GM19193 (cell line): ENCODE results near the gene SLC41A1.
A peak's percentile ranks its signal among the peaks of the same experiment; 100 is the strongest.

ENCODE experiments used
- POLR2A ChIP-seq: IDR thresholded peaks from 4 replicates; pipeline ENCODE4 v1.6.1; 2011; ENCODE audit not compliant: insufficient read depth, insufficient read length; ENCODE audit errors: extremely low read depth

Gene SLC41A1

DNA sequence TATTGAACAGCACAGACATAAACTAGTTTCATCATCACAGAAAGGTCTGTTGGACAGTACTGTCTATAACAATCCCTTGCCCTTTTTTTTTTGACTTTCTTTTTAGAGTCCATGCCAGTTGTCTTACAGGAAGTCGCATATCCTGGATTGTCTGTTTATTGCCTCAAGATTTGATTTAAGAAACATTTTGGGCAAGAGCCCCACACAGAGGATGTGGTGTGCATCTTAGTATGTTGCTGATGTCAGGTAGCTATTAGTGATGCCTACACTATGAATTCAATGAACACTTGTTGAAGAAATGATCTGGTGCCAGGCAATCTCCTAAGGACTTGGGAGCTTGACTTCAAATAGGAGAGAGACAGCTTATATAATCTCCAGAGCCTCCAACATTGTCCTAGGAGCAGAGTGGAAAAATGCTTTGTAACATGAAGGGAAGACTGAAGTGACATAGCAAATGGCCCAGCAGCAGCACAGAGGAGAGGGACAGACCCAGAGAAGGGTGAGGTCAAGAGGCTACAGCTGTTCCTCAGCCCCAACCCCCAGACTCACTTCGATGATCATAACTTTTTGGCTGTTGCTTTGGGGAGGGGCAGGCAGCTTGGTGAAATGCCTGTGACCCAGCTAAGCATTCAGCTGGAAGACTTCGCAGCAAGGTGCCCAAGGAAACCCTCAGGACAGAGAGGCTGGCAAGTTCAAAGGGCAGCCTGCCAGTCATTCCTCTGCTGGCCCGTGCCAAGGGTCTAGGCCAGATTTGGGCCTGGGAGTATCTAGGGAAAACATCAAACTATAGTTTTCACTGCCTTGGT lies 30.2 kb downstream of the SLC41A1 start:
- TF ChIP-seq POLR2A, result no peak

DNA sequence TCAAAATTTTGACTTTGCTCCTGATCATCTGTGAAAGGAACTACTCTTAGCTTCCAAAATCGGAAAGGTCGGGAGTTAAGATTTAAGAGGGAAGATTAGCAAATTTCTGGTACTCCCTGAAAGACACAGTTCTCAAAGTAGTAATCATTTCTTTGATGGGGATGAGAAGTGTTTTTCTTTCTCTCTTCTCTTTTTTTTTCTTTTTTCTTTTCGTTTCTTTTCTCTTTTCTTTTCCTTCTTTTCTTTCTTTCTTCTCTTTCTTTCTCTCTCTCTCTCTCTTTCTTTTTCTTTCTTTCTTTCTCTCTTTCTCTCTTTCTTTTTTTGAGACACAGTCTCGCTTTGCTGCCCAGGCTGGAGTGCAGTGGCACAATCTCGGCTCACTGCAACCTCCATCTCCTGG lies 32.7 kb downstream of the SLC41A1 start:
- no peak for TF ChIP-seq POLR2A

DNA sequence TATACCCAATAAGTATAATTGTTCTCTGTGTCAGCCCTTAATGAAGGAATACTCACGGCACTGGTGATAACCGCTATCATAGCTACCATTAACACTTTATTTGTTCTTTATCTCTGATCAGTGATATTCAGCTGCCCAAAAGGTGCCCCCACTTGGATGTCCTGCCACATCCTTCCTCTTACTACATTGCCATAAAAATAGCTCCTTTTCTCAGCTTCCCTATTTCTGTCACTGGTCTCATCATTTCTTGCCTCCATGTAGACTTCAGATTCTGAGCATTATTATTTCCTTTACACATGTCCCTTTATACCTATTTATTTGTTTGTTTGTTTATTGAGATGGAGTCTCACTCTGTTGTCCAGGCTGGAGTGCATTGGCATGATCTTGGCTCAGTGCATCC lies 35.0 kb downstream of the SLC41A1 start:
- no peak for TF ChIP-seq POLR2A

DNA sequence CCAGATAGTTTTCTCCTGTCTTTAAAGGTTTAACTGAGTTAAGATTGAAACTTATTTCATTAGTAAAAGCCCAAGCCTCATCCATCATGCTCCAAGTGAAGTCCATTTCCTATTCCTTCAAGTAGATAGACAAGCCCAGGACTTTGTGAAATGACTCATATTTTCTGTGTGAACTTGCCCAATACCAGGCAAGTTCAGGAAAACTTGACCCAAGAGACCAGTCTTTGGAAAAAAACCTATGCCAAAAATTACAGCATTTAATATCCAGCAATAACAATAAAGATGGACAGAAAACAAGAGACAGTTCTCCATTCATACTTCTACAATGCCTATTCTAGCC lies 37.3 kb downstream of the SLC41A1 start:
- no peak for TF ChIP-seq POLR2A

- TF ChIP-seq POLR2A, result peak; percentile 54
These were observed 37.8 kb downstream of the SLC41A1 start, which contains the start of gene RAB29 for GRCh38 chr1:205775015-205775716. Gene RAB29, minus strand, starts transcription at chr1:205775482. Its CDS starts 526 bp downstream, at chr1:205774956.

DNA sequence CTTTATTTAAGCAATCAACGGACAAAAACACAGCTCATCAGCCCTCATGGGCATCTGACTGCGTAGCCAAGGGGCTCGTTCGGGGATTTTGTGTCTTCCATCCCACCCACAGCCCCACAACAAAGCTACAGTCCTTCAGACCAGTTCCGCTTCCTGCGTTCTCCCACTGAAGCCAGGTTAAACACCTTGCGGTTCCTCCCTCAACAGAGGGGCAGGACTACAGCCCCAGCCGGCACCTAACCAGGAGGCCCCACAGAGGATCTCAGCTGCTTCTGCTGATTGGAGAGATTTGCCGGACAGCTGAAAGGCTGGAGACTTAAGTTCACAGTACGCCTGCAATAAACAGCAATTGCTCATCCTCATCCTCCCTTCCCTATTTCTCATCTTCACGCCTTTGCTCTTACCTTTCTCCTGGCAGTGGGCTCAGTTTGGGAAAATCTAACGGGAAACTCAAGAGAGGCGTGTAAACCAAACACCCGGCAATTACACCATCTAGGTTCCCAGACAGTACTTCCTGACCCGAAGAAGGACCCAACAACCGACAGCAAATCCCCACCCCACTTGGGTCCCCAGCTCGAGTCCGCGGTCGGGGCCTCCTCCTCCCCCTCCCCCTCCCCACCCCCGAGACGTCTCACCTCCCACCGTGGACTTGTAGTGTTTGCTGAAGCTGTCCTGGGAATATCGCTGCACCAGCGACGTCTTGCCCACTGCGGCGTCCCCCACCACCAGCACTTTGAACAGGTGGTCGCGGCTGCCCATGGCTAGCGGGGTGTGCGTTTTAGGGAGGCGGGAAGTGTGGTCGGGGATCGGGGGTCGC lies 38.6 kb downstream of the SLC41A1 start:
- no peak for TF ChIP-seq POLR2A

DNA sequence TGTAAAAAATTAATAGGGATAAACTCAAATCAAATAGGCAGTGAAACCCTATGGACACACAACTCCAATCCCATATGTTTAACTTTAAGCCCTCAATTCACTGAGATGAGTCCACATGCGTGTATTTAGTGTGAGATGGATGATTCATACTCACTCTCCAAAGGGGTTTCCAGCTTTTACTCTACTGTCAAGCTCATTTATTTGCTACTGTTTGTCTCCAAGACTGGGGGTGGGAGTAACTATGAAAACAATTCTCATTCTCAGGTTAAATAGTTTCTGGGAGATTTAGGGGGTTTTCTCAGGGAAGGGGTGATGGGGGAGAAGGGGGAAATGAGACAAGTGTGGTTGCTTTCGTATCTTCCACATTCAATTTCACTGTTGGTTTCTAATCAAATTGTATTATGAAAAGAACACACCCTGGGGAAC lies 40.4 kb downstream of the SLC41A1 start:
- no peak for TF ChIP-seq POLR2A

- no peak for TF ChIP-seq POLR2A
These were observed 42.4 kb downstream of the SLC41A1 start for GRCh38 chr1:205770618-205771017.

DNA sequence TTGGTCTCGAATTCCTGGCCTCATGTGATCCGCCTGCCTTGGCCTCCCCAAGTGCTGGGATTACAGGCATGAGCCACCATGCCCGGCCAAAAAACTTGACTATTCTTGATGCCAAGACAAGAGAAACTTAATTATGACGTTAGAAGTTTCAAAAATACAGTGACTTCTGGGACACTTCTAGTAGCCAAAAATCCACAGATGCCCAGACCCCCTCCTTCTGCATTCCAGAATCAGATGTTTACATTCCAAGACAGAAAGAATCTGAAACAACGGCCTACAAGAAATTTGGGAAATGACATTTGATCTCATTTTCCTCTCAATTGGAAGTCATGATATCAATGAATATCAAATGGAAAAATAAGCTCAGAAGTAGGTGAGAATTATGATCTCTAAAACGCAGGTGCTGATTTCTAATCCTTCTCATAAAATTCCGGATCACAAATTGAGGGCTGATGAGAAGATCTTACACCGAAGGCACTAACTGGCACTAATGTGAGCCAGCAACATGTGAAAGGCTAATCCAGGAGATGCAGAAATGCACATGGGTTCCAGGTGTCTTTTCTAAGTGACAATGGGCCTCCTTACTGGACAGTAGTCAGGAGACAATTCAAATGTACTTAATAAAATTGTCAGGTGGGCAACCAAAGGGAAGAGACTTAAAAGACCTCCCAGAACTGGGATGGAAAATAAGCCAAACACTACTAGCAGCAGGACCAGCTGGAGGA lies 43.2 kb downstream of the SLC41A1 start:
- no peak for TF ChIP-seq POLR2A

DNA sequence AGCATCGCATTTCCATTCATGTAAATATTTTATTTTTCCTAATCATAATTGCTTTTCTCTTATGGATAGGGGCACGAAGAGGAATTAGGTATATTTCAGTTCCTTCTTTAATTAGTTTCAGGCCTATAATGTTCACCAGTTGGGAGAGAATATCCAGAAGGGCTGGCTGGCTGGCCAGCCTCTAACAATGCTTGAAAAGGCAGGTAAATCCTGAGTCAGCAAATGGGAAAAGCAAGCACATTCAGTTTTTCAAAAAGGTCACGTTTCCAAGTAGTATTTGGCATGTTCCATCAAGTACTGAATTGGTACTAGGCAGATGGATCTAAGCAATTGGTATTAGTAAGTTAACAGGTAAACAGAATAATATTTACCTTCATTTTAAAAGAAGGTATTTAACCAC lies 45.8 kb downstream of the SLC41A1 start:
- no peak for TF ChIP-seq POLR2A

DNA sequence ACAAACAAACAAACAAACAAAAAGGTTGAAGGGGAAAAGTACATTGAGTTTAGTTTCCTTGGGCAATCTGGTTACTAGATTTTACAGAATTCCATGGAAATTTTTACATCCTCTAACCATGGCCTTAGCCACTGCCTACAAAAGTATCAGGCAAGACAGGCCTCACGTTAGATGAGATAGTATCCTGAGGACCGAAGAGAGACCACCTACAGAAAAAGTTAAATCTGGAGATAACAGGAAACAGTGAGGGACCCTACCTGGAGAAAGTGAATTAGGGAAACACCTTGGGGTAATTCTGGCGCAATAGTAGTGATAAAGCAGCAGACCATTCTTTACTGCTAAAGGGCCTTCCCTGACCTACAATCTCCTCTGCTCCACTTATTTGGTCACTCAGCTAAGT lies 46.4 kb downstream of the SLC41A1 start:
- TF ChIP-seq POLR2A, result no peak

DNA sequence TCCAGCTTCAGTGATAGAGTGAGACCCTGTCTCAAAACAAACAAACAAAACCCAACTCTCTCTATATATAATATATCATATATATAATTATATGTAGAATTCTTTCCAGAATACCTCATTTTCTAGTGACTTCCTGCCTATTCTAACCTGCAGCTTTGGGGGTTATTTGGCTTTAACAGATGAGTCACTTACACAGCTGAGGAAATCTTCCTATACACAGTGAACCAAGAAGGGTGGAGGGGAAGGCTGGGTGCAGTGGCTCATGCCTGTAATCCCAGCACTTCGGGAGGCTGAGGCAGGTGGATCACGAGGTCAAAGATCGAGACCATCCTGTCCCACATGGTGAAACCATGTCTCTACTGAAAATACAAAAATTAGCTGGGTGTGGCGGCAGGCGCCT lies 47.0 kb downstream of the SLC41A1 start:
- TF ChIP-seq POLR2A, result no peak

GRCh38 chr1:205764578-205764977 lies 48.4 kb downstream of the SLC41A1 start:
- TF ChIP-seq POLR2A, result no peak

DNA sequence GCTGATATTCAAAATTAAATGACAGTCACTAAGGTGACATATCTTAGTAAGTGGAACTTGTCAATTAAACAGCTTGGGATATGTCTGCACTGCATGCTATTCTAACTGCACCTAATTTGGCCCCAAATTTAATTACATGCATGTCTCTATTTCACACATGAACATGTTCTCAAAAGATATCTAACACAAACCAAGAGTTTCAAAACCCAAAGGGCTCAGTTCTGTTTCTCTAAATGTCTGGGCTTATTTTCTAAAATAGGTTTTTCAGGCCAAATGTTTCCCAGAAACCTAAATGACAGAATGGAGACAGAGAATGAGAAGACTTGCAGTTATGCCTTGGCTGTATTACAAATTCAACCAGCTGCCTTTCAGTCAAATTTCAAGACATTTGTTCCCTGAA lies 49.0 kb downstream of the SLC41A1 start:
- no peak for TF ChIP-seq POLR2A

DNA sequence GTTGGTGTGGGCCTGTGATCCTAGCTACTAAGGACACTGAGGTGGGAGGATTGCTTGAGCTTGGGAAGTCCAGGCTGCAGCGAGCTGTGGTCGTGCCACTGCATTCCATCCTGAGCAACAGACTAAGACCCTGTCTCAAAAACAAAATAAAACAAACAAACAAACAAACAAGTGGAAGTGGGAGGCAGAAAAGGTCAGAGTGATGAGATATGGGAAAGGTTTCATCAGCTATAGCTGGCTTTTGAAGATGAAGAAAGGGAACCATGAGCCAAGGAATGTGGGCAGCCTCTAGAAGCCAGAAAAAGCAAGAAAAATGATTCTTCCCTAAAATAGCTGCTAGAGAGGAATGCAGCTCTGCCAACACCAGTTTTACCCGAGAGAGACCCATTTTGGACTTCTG lies 52.4 kb downstream of the SLC41A1 start:
- no peak for TF ChIP-seq POLR2A

DNA sequence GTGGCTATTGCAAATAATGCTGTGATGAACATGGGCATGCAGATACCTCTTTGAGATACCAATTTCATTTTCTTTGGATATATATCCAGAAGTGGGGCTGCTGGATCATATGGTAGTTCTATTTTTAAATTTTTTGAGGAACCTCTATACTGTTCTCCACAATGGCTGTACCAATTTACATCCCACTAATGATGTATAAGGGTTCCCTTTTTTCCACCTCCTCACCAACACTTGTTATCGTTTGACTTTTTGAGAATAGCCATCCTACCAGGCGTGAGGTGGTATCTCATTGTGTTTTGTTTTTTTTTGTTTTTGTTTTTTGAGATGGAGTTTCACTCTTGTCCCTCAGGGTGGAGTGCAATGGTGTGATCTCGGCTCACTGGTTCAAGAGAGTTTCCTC lies 56.4 kb downstream of the SLC41A1 start:
- TF ChIP-seq POLR2A, result no peak

DNA sequence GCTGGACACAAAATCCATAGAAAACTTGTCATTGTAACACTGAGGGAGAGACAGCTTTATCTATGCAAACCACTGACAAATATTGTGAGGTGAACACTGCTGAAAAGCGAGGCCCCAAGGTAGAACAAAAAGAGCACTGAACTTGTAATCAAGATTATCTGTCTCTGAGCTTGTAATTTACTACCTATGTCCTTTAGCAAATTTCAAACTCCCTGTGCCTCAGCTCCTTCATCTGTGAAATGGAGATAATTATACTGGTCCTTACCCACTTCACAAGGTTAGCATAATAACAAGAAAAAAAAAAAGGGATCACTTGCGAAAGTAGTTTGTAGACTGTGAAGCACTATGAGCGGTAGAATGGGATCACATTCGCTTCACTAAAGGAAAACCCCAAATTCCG lies 58.1 kb downstream of the SLC41A1 start:
- no peak for TF ChIP-seq POLR2A
